ENCODE measurements around the gene LAMC3.

Gene LAMC3

GRCh38 chr9:131045300-131046092 lies 36.5 kb downstream of the LAMC3 start:
- peak; percentile 10 for DNase-seq (ENCODE audit: low read depth)

- DNase-seq (ENCODE audit: low read depth) = no peak
These were observed 37.1 kb downstream of the LAMC3 start for GRCh38 chr9:131046093-131046380.

- peak; percentile 52 for DNase-seq (ENCODE audit: low read depth)
These were observed 37.7 kb downstream of the LAMC3 start for GRCh38 chr9:131046581-131047202.

GRCh38 chr9:131048332-131048731 lies 39.4 kb downstream of the LAMC3 start:
- DNase-seq (ENCODE audit: low read depth) = no peak

GRCh38 chr9:131048820-131049219 lies 39.8 kb downstream of the LAMC3 start:
- DNase-seq (ENCODE audit: low read depth) = no peak

- DNase-seq (ENCODE audit: low read depth) = no peak
These were observed 41.1 kb downstream of the LAMC3 start for GRCh38 chr9:131049829-131050715.

GRCh38 chr9:131050831-131051230 lies 41.9 kb downstream of the LAMC3 start:
- no peak for DNase-seq (ENCODE audit: low read depth)

- no peak for DNase-seq (ENCODE audit: low read depth)
These were observed 42.9 kb downstream of the LAMC3 start for GRCh38 chr9:131051592-131052517.

- no peak for DNase-seq (ENCODE audit: low read depth)
These were observed 44.9 kb downstream of the LAMC3 start for GRCh38 chr9:131053896-131054295.

GRCh38 chr9:131056781-131057506 lies 48.0 kb downstream of the LAMC3 start:
- DNase-seq (ENCODE audit: low read depth) = no peak

- no peak for DNase-seq (ENCODE audit: low read depth)
These were observed 52.1 kb downstream of the LAMC3 start for GRCh38 chr9:131060900-131061630.

GRCh38 chr9:131062969-131063368 lies 54.0 kb downstream of the LAMC3 start:
- DNase-seq (ENCODE audit: low read depth) = no peak

GRCh38 chr9:131065599-131065998 lies 56.6 kb downstream of the LAMC3 start:
- DNase-seq (ENCODE audit: low read depth) = no peak

- no peak for DNase-seq (ENCODE audit: low read depth)
These were observed 58.7 kb downstream of the LAMC3 start for GRCh38 chr9:131067625-131068024.

GRCh38 chr9:131068076-131068816 lies 59.3 kb downstream of the LAMC3 start:
- DNase-seq (ENCODE audit: low read depth) = no peak

GRCh38 chr9:131069699-131070098 lies 60.7 kb downstream of the LAMC3 start:
- DNase-seq (ENCODE audit: low read depth) = no peak

GRCh38 chr9:131072107-131072870 lies 63.3 kb downstream of the LAMC3 start:
- no peak for DNase-seq (ENCODE audit: low read depth)

- no peak for DNase-seq (ENCODE audit: low read depth)
These were observed 63.9 kb downstream of the LAMC3 start for GRCh38 chr9:131072871-131073237.

Measured in stimulated activated CD8-positive, alpha-beta memory T cell treated with anti-CD3 and anti-CD28 coated beads, Interleukin-7, amount 100 ng/mL, for 24 hours (primary cell).